HG03095 (cell line): Measurements from ENCODE around the gene GFER.
A peak's percentile ranks its signal among the peaks of the same experiment; 100 is the strongest.
"Not testable (repeated sequence)": the region's sequence is repeated elsewhere in the genome, so short reads cannot be mapped to it uniquely, and the experiment has no call there.

Source experiments
- ATAC-seq: cut with Tn5 transposase; IDR thresholded peaks from one replicate; pipeline ENCODE4 v1.9.1; 2021; ENCODE audit warnings: moderate library complexity; ENCODE audit not compliant: unreplicated experiment

The GFER gene

DNA sequence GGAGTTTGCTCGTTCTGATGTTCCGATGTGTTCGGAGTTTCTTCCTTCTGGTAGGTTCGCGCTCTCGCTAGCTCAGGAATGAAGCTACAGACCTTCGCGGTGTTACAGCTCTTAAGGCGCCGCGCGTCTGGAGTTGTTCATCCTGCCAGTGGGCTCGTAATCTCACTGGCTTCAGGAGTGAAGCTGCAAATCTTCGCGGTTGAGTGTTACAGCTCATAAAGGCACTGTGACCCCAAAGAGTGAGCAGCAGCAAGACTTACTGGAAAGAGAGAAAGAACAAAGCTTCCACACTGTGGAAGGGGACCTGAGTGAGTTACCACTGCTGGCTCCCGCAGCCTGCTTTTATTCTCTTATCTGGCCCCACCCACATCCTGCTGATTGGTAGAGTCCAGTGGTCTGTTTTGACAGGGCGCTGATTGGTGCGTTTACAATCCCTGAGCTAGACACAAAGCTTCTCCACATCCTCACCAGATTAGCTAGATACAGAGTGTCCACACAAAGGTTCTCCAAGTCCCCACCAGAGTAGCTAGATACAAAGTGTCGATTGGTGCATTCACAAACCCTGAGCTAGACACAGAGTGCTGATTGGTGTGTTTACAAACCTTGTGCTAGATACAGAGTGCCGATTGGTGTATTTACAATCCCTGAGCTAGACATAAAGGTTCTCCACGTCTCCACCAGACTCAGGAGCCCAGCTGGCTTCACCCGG lies 26.4 kb upstream of the GFER start:
- ATAC-seq = not testable (repeated sequence)

DNA sequence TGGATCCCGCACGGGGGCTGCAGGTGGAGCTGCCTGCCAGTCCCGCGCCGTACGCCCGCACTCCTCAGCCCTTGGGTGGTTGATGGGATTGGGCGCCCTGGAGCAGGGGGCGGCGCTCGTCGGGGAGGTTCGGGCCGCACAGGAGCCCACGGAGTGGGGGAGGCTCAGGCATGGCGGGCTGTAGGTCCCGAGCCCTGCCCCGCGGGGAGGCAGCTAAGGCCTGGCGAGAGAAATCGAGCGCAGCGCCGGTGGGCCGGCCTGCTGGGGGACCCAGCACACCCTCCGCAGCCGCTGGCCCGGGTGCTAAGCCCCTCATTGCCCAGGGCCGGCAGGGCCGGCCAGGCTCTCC lies 25.9 kb upstream of the GFER start:
- not testable (repeated sequence) for ATAC-seq

DNA sequence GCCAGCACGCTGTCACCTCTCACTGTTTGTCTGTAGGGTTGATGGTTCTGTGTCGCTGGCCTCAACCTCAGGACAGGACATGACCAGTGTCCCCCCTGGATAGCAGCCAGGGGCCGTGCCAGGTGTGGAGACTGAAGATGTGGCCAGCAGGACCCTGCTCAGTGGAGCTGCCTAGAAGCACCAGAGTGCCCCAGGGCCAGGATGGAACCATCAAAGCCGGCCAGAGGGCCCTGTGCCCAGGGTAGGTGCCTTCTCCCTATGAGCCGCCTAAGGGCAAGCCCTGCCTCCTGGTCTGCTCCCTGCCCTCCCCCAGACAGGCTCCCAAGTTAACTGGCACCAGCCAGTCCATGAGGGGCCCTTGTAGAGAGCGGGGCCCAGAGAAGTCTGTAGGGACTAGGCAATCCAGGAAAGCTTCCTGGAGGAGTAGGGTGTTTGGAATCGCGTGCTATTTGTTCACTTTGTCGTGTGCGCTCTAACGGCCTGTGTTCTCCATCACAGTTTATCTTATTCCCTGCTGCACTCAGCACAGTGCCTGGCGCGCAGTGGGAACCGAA lies 25.2 kb upstream of the GFER start:
- peak; percentile 6 for ATAC-seq

DNA sequence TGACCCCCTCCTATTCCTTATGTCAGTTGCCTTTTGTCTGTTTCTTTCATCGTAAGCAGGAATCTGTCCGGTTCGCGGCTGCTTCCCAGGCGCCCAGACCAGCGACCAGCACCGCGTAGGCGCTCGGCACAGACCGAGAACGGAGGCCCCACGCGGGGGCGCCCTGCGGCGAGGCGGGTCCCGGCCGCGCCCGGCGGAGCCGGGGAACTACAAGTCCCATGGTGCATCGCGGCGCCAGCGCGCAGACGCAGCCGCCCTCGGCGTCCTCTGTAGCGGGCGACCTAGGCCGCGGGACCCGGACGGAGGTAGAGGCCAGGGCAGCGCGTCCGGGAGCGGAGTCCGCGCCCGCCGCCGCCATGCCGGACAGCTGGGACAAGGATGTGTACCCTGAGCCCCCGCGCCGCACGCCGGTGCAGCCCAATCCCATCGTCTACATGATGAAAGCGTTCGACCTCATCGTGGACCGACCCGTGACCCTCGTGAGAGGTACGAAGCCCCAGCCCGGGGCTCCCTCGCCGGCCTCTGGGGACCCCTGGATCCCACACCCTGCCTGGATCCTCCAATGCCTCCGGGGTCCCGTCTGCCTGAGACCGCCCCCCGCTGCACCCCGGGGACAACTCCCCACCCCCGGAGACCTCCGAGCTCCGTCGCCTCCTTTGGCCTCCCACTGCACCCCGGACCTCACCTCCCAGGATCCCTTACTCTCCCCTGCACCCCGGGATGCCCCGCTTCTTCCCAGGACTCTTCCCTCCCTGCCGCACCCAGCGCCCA lies 24.5 kb upstream of the GFER start, which contains the start of gene NDUFB10:
Gene NDUFB10, plus strand, starts transcription at position 270 of the 771 bp plus-strand sequence. Its CDS starts 87 bp downstream, at position 357.
- ATAC-seq = peak; percentile 63

DNA sequence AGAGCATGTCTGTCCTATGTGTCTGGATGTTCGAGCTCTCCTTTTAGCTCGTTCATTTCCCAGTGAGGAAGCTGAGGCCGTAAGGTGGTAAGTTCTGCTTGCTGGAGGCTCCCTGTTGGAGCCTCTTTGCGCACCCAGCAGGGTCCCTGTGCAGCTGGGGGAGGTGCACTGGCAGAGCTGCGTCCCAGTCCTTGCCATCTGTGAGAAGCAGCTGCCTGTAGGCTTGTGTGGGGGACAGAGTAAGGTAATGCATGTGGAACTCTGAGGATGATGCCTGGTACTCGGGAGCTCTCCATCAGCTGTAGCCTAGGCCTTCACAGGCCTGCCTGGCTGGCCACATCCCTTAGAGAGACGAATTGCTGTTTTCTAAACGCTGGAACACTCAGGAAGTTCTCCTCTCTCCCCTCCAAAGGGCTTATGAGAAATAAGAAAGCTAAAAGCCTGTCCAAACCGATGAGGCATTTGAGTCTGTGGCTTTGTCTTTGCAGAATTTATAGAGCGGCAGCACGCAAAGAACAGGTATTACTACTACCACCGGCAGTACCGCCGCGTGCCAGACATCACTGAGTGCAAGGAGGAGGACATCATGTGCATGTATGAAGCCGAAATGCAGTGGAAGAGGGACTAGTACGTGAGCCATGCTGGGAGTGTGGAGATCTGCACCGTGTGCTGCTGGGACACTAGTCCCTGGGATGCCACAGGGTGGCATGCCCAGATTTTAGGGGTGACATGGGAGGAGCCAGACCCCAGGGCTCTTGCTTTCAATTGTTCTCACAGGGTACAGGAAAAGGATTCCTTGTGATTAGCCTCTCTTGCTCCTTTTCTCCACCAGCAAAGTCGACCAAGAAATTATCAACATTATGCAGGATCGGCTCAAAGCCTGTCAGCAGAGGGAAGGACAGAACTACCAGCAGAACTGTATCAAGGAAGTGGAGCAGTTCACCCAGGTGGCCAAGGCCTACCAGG lies 23.0 kb upstream of the GFER start:
- ATAC-seq = no peak

DNA sequence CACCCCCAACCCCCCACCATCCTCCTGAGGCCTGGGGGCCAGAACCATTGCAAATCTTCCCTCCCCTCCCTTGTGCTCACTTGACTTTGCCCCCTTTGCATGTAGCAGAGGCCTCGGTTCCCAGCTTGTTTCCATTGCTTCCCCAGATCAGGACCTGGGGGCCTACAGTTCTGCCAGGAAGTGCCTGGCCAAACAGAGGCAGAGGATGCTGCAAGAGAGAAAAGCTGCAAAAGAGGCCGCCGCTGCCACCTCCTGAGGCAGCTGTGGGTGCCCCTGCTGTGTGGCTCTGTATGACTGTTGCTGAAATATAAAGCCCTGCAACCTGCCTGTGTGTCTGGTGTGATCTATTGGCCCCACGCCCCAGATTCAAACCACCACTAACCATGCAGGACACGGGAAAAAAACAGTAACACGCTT lies 22.3 kb upstream of the GFER start:
- ATAC-seq = no peak

DNA sequence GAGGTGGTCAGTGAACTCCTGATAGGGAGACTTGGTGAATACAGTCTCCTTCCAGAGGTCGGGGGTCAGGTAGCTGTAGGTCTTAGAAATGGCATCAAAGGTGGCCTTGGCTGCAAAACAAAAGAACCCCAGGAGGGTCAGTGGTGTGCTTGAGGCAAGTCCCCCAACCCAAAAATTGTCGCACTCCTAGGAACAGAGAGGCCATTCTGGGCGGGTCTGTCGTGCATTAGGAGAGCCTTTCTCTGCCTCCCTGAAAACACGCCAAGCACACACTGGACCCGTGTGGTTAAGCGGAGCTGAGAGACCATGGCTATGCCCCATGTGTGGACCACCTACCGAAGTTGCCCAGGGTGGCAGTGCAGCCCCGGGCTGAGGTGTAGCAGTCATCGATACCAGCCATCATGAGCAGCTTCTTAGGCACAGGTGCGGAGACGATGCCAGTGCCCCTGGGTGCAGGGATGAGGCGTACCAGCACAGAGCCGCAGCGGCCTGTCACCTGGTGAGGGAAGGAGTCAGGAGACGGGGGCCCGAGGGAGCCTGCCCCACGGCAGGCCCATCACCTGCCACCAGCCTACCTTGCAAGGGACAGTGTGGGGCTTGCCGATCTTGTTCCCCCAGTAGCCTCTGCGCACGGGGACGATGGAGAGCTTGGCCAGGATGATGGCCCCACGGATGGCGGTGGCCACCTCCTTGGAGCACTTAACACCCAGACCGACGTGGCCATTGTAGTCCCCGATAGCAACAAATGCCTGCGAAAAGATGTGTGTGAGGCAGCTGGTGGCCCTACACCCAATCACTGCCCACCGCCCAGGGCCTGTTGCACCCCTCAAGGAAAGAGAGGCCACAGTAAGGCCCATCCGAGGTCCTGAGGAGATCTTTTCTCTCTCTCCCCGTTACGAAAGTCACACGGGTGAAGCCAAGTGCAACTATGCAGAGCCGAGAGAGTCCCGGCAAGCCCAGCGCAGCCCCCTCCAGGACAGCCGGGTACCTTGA lies 21.5 kb upstream of the GFER start:
- ATAC-seq = not testable (repeated sequence)

DNA sequence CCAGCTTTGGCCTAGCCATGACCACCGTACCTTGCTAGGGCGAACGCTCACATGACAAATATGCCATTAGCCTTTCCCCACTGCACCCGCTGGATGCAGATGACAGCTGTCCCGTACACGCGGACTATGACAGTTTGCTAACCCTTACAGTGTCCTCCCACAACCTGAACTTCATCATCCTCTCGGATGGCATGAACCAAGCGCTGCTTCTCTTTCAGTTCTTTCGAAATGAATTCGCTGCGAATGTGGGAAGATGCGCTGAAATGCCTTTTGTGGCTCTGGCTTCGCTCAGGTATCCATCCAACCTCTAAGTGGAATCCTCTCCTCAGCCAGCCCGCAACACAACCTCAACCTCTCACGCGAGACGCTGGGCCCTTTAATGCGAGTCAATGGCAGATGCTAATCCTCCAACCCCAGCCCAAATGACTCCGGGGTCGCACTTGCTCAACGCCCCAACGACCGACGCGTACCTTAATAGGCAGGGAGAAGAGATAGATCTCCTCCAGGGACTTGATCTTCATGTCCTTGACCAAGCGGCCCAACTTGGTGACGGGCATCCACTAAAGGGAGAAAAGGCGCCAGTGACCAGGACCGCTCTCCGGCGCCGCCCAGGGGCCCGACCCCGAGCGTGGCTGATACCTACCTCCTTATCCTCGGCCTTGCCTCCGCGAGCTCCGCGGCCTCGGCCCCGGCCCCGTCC lies 20.0 kb upstream of the GFER start:
- no peak for ATAC-seq

DNA sequence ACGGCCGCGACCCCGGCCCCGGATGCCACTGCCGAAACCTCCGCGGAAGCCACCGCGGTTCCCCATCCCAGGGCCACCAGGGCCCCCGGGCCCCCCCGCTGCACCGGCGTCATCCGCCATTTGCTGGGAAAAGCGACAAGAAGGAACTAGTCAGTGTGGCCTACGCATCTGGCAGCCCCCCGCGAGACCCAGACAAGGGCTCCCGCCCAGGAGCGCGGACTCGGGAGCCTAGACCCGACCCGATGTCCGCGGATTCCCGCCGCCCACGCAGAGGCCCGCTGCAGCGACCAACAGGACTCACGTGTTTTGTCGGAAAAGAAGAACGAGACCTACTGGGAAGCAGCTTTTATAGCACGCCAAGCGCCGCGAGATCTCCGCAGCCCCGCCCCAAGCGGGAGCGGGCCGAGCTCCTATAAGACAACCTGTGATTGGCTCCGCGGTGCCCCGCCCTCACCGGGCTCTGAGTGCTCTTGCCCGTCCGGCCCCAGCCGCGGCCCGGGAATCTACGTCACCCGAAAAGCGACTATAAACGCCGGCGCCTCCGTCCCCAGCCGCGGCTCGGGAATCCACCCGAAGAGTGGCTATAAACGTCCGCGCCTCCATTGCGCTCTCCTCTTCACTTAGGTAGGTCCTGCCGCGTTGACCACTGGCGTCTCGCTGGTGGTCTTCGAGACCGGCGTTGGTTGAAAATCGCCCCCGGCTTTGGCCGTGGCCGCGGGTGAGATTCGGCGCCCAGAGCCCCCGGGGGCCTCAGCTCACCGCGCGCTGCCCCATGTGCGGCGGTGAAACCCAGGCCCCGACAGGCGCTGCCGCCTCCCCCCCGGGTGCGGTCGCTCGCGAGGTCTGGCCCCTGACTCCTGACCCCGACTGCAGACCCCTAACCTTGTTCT lies 19.2 kb upstream of the GFER start, which contains the start of gene RPS2:
Gene RPS2, minus strand, starts transcription at position 321 of the 890 bp plus-strand sequence. Its CDS starts 201 bp downstream, at position 120.
- ATAC-seq = peak; percentile 75

DNA sequence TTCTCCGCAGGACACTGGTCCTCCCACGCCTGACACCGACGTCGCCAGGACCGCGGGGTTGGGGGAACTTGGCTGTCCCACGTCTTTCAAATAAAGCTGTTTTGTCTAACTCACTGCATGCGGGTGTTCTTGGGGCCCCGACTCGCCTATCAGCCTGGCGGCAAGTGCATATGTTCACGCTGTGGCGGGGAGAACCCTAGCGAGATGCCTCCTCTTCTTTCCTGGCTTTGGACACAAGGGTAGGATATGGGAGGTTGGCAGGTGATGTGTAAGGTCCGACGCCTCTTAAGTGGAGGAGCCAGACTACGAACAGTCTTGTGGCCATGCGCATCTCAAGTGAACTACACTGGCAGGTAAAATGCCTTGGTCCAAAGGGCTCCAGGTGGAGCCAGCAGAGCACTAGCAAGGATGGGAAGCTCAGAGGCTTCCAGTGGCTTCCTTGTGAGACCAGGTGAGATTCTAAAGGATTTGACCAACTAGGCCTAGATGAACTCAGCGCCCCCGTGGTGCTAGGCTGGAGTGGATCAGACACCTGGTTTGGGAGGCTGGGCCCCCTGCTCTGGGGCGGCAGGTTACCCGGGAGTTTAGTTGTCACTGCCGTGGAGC lies 18.5 kb upstream of the GFER start:
- ATAC-seq = no peak

DNA sequence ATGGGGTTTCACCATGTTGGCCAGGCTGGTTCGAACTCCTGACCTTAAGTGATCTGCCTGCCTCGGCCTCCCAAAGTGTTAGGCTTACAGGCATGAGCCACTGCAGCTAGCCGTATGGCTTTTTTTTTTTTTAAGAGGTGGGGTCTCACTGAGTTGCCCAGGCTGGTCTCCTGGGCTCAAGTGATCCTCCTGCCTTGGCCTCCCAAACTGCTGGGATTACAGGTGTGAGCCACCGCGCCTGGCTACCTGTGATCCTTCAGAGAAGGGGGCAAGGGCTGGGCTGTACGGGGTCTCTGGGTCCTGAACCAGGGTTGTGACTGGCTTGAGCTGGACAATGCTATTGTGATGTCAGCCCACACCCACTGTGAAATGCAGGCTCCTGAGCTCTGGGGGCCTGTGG lies 17.5 kb upstream of the GFER start, which contains the start of gene RNF151:
Gene RNF151, plus strand, starts transcription at position 397 of the 400 bp plus-strand sequence. CDS start 26 bp downstream, outside the sequence.
- no peak for ATAC-seq

DNA sequence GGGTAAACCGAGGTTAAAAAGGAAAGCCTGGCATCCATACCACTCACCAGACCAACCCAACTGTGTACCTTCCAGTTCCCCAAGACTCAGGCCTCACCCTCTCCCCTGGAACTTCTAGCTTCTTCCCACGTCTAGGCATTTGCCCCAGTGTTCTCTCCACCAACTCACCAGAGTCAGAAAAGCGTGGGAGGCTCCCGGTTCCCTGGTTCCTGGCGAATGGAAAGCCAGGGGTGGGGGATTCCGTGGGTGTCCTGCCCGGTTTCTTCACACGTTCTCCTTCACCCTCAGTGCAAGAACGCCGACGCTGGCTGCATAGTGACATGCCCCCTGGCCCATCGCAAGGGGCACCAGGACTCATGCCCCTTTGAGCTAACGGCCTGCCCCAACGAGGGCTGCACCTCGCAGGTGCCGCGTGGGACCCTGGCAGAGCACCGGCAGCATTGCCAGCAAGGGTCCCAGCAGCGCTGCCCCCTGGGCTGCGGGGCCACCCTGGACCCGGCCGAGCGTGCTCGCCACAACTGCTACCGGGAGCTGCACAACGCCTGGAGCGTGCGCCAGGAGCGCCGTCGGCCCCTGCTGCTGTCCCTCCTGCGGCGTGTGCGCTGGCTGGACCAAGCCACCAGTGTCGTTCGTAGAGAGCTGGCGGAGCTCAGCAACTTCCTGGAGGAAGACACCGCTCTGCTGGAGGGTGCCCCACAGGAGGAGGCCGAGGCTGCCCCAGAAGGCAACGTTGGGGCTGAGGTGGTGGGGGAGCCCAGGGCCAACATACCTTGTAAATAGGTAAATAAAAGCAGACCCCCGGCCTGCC lies 15.6 kb upstream of the GFER start:
- ATAC-seq = no peak

DNA sequence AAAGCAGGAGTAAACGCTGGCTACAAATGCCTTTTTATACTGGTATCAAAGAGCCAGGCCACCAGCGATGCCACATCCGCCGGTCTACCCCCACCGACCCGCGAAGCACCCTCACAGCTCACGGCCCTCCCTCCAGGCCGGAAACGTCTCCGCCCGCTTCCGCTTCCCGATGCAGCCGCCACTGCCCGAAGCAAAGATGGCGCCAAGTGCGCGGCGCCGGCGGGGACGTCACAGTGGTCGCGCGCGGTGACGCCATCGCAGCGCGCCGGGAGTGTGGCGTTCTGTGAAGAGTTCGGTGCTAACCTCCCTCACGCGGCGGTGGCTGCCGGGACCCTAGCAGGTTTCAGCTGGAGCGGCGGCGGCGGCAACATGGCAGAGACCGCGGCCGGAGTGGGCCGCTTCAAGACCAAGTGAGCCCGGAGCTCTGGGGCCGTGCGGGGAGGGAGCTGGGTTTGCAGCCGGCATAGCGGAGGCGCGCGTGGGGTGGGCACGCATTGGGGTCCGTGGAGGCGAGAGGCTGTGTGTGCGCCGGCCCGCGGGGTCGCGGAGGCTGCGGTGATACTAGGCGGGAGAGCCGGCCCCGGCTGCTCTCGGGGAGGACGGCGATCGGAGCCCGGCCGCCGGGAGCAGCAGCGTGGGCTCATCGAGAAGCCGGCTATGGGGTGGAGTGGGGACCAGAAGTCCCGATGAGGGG lies 12.1 kb upstream of the GFER start, which contains the start of gene TBL3:
Gene TBL3, plus strand, starts transcription at position 258 of the 694 bp plus-strand sequence. Its CDS starts 112 bp downstream, at position 370.
- peak; percentile 57 for ATAC-seq

DNA sequence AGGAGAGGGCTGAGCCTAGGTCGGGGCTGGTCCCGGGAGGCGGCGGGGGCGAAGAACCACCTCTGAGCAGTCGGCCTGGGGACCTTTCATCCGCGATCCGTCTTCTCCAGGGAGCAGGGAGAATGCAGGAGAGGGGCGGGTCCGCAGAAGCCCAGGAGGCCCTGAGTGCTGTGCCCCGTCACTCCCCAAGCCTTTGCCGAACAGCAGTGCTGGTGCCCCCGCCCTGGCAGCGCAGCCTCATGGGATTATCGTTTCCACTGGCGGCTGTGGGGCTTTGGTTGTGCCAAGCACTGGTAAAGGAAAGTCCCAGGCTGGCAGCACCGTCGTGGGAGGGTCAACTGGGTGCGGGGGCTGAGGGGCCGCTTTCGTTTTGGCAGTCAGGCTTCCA lies 11.5 kb upstream of the GFER start:
- ATAC-seq = no peak

DNA sequence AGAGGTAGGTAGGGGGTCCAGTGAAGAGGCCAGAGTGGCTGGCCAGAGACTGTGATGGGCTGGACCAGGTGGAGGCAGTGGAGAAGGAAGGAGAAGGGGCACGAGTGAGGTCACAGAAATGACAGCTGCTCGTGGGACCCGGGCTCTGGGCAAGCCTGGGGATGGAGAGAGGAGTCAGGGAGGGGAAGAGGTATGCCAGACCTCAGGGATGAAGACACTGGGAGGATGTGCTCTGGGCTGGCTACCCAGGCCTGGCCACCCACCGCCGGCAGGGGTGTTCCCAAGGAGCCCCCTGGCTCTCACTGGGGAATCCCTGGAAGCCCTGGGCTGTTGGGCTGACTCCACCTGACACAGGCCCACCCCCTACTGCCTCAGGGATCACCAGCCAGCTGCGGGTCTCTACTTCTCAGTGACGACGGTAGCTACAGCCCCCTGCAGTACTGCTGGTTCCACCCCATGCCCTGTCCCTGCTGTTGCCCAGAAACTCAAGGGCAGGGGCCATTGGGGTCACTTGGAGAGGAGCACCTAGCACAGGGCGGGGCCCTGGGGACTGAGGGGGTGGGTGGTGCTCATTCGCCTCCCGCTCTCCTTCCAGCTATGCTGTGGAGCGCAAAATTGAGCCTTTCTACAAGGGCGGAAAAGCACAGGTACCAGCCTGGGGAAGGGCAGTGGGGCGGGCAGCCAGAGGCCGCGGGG lies 10.4 kb upstream of the GFER start:
- no peak for ATAC-seq
